ENCODE measurements around the gene FAM110C.

- TF ChIP-seq, protein P1, sequence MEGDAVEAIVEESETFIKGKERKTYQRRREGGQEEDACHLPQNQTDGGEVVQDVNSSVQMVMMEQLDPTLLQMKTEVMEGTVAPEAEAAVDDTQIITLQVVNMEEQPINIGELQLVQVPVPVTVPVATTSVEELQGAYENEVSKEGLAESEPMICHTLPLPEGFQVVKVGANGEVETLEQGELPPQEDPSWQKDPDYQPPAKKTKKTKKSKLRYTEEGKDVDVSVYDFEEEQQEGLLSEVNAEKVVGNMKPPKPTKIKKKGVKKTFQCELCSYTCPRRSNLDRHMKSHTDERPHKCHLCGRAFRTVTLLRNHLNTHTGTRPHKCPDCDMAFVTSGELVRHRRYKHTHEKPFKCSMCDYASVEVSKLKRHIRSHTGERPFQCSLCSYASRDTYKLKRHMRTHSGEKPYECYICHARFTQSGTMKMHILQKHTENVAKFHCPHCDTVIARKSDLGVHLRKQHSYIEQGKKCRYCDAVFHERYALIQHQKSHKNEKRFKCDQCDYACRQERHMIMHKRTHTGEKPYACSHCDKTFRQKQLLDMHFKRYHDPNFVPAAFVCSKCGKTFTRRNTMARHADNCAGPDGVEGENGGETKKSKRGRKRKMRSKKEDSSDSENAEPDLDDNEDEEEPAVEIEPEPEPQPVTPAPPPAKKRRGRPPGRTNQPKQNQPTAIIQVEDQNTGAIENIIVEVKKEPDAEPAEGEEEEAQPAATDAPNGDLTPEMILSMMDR (IDR thresholded peaks at IDR 0.05), result no peak
- no peak for TF ChIP-seq POLR2A (IDR thresholded peaks at IDR 0.05)
These were observed 23.0 kb downstream of the FAM110C start for GRCh38 chr2:23283-23682.

Data from body of pancreas (tissue), 4 donors.